Epithelial cell of proximal tubule (primary cell): Measurements from ENCODE around the gene JARID2. TPM values are rescaled to one million over a fixed set of nuclear protein-coding genes. Genes with fewer than 3 reads are reported as not detected.

Source experiments
- DNase-seq: peaks from one replicate; pipeline ENCODE4 v3.0.0-alpha.2; 2011; ENCODE audit warnings: low read depth
- H3K4me3 ChIP-seq: 2 replicates; pipeline ENCODE4 v1.5.1; 2011; ENCODE audit warnings: low read depth, mild to moderate bottlenecking, low read length
- total RNA-seq: library from RNA; depleted of rRNA; stranded (reverse); fragments of >200 nt; gene quantifications from 2 replicates; pipeline ENCODE4 v1.2.3, GENCODE V29; 2015
- TF ChIP-seq, protein P1 (sequence below): conservative IDR thresholded peaks from 2 replicates; pipeline ENCODE4 v1.5.1; 2012; ENCODE audit warnings: low read depth, mild to moderate bottlenecking, low read length

JARID2 gene
- total RNA-seq, 1 donor from 2014 or later: 5.1 TPM

DNA sequence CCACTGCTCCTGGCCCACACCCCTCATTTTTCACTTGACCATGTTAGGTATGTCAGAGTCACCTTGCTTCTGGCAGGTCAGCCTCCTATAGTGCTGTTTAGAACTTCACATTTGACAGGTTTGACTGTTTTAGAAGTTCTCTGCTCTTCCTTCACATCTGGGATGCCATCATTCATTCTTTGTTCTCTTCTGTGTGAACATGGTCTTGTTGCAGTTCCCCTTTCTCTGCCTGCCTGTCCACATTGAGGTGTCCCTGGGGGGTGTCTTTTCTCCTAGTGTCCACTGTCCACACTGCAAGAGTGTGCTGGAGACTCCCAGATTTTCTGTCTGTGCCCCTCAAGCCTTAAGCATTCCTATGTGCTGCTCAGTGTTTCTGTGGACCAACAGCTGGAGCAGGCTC lies 89.5 kb downstream of the JARID2 start:
- no peak for DNase-seq
- TF ChIP-seq, protein P1, sequence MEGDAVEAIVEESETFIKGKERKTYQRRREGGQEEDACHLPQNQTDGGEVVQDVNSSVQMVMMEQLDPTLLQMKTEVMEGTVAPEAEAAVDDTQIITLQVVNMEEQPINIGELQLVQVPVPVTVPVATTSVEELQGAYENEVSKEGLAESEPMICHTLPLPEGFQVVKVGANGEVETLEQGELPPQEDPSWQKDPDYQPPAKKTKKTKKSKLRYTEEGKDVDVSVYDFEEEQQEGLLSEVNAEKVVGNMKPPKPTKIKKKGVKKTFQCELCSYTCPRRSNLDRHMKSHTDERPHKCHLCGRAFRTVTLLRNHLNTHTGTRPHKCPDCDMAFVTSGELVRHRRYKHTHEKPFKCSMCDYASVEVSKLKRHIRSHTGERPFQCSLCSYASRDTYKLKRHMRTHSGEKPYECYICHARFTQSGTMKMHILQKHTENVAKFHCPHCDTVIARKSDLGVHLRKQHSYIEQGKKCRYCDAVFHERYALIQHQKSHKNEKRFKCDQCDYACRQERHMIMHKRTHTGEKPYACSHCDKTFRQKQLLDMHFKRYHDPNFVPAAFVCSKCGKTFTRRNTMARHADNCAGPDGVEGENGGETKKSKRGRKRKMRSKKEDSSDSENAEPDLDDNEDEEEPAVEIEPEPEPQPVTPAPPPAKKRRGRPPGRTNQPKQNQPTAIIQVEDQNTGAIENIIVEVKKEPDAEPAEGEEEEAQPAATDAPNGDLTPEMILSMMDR: no peak

DNA sequence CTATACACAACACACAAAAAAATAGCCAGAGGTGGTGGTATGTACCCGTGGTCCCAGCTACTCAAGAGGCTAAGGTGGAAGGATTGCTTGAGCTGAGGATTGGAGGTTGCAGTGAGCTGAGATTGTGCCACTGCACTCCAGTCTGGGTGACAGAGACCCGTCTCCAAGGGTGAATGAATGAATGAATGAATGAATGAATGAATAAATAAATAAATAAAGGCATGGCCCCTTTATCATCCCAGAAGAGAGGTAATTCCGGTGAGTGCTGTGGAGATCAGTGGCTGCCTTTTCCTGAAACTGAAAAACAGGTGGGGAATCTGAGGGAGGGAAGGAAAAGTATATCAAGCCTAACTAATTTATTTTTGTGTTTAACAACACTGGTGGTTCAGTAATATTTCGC lies 90.0 kb downstream of the JARID2 start:
- H3K4me3 ChIP-seq: no peak overlapping the region
- TF ChIP-seq, protein P1: no peak
- DNase-seq: no peak

More for the DNA sequence above, 89.5 kb downstream of the JARID2 start:
- no peak overlapping the region for H3K4me3 ChIP-seq

DNA sequence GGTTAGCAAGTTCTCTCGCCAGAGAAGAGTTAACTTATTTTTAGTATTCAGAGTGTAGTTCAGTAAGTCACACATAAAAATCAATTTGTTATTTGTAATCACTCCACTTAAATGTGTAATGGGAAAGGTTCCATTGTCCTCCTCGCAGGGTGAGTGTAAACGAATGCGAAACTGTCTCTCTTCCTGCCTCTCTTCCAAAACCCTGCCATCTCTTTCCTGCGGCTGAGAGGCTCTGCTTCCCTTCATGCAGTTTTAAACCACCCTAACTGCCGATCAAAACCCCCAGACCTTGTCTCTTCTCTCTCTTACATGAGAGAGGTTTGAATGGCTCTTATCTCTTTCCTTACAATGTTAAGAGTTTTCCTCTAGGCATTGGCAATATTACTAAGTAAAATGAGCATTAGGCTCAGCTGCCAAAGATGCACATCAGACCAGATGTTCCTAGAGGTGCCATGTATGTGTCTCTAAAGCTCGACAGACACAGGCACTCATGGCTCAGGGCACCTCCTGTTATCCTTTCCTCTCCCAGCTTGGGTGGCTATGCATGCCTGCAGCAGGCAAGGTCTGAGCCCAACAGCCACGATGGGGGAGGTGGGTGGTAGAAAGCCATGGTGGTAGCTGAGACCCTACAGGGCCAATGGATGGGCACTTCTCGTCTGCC lies 91.2 kb downstream of the JARID2 start:
- TF ChIP-seq, protein P1: no peak
- DNase-seq: no peak

DNA sequence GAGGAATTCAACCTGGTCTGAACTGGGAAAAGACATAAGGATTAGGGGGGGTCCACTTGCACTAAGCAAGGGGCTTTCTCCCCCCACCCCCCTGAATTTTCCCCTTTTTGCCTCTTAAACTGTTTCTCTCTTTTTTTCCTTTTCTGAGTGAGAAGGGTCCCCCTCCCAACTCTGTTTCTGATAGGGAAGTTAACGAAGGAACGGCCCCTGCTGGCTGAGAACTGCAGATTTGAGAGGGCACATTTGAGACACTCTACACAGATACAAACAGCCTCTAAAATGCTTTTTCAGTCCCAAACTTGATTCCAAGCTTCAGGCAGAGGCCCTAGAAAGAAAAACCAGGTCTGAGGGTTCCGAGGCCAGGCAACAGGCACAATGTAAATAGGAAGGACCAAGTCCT lies 91.7 kb downstream of the JARID2 start:
- no peak for DNase-seq
- TF ChIP-seq, protein P1: no peak
- H3K4me3 ChIP-seq: no peak overlapping the region

More for the DNA sequence above, 91.2 kb downstream of the JARID2 start:
- no peak overlapping the region for H3K4me3 ChIP-seq

DNA sequence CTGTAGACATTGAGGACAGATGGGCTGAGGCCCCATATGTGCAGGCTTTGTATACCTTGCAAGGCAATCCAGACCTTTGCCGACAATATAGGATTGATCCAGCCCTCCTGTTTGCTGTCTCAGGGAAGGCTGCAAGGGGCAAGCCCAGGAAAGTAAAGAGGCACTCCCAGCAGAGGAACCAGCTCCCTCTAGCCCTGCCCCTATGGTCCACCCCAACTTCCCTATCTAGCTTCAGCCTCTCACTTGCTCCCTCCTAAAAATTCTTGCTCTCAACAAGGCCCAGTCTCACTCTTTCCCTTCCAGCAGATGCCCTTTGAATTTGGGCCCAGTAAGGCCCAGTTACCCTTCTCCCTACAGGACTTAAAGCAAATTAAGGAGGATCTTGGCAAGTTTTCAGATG lies 92.6 kb downstream of the JARID2 start:
- DNase-seq: no peak
- H3K4me3 ChIP-seq: no peak overlapping the region
- TF ChIP-seq, protein P1: no peak

DNA sequence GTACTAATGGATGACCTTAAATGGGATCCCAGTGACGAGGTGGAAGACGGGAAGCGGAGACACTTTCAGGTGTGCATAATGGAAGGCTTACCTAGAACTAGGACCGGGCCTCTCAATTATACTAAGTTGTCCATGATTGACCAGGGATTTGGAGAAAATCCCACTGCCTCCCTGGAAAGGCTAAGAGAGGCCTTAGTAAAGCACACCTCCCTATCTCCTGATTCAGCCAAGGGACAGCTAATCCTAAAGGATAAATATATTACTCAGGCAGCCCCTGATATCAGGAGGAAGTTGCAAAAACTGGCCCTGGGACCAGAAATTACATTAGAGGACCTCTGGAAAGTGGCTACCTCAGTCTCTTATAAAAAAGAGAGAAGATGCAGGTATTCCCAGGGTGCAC lies 93.2 kb downstream of the JARID2 start:
- TF ChIP-seq, protein P1: no peak
- DNase-seq: no peak
- H3K4me3 ChIP-seq: no peak overlapping the region

DNA sequence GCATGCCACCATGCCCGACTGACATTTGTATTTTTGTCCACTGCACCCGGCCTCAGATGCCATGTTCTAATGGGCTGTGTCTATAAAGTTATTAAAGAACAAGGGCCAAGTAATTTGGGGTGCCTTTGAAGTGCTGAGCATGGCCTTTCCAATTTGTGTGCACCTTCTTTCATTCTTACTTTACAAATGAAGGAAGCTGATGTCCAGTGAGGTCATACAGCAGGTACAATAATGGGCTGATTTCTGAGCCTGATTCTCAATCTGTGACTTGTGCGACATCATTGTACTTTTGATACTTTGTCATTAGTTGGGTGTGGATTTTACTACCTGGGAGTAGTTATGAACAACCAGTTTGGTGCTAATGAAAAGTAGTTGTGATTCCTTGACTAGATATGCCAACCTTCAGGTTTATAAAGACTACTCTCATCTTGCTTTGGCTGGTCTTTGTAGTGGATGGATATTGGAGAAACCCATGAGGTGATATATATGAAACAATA lies 94.3 kb downstream of the JARID2 start:
- no peak for DNase-seq
- H3K4me3 ChIP-seq: no peak overlapping the region
- TF ChIP-seq, protein P1: no peak
